Measurements from ENCODE around the gene TOPORS.

DNA sequence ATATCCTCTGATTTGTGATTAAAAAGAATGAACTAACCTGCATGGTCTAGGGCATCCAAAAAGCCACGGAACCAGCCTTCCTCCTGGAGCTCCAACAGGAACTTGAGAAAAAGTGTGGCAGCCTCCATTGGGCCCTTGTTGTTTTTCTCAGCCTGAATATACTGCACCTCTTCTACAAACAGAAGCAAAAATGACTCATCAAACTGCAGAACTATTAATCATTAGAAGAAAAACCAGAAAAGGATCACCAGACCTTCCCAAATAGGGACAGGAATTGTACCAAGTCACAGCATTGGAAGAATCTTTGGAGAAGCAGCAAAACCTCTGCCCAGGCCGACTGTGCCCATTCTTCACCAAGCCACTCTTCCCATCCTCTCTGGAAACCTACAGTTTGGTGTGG is 51.6 kb downstream of the TOPORS start:
- TF ChIP-seq CTCF (IDR thresholded peaks at IDR 0.05) (no peak), POLR2A (IDR thresholded peaks at IDR 0.05) (no peak)
